ENCODE measurements around the gene SLC25A48.

Gene SLC25A48

DNA sequence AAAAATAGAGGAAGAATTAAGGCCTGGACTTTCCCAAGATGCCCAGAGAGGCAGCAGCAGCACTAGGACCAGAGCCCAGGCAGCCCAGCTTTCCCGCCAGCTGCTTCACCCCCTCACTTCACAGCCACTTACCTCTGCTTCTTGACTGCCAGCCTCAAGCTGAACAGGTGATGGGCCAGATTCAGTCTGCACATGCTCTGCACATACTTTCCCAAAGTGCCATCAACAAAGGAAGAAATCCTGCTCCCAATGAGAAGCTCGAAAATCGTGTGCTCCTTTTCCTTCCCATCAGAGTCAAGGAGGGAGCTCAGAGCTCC is 4.1 kb upstream of the SLC25A48 start:
- TF ChIP-seq, protein P1, sequence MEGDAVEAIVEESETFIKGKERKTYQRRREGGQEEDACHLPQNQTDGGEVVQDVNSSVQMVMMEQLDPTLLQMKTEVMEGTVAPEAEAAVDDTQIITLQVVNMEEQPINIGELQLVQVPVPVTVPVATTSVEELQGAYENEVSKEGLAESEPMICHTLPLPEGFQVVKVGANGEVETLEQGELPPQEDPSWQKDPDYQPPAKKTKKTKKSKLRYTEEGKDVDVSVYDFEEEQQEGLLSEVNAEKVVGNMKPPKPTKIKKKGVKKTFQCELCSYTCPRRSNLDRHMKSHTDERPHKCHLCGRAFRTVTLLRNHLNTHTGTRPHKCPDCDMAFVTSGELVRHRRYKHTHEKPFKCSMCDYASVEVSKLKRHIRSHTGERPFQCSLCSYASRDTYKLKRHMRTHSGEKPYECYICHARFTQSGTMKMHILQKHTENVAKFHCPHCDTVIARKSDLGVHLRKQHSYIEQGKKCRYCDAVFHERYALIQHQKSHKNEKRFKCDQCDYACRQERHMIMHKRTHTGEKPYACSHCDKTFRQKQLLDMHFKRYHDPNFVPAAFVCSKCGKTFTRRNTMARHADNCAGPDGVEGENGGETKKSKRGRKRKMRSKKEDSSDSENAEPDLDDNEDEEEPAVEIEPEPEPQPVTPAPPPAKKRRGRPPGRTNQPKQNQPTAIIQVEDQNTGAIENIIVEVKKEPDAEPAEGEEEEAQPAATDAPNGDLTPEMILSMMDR (IDR thresholded peaks at IDR 0.05; ENCODE audit: extremely low read depth, missing control alignments), result no peak
- DNase-seq (ENCODE audit: low spot score), result no peak

DNA sequence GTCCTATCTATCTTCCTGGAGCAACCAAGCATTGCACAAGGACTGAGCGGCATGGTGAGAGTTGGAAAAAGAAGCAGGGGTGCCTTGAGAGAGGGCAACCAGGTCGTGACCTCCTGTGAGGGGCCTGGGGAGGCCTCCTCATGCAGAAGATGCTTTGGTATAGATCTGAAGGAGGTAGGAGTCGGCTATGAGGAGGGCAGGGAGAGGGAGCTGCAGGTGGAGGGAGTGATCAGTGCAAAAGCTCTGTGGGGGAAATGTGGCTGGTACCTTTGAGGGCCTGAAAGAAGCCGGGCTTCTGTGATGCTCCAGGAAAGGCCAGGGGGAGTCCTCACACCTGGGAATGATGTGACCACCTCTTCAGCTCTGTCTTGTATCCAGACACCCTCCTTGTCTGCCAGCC is 3.6 kb upstream of the SLC25A48 start:
- TF ChIP-seq, protein P1 (IDR thresholded peaks at IDR 0.05; ENCODE audit: extremely low read depth, missing control alignments), result no peak
- no peak for DNase-seq (ENCODE audit: low spot score)

DNA sequence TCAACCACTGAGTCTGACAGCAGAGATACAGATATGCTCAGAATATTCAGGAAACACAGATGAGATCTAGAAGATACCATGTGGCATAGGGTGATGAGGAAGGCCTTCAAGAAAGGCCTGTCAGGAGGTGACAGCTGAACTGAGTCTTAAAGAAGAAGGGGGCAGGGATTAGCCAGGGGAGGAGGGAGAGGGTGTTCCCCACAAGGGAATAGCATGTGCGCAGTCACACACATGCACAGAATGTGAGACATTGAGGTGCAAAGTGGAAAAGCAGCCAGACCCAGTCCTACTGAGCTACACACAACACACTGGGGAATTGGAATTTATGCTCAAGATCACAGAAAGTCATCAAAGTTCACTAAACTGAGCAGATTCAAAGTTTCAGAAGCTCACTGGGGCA is 3.0 kb upstream of the SLC25A48 start:
- TF ChIP-seq, protein P1 (IDR thresholded peaks at IDR 0.05; ENCODE audit: extremely low read depth, missing control alignments), result no peak

GRCh38 chr5:135831851-135832555 is 2.5 kb upstream of the SLC25A48 start:
- TF ChIP-seq, protein P1 (IDR thresholded peaks at IDR 0.05; ENCODE audit: extremely low read depth, missing control alignments), result no peak
- DNase-seq (ENCODE audit: low spot score), result no peak

More for the DNA sequence above, 3.0 kb upstream of the SLC25A48 start:
- no peak for DNase-seq (ENCODE audit: low spot score)

- TF ChIP-seq, protein P1 (IDR thresholded peaks at IDR 0.05; ENCODE audit: extremely low read depth, missing control alignments), result no peak
These were observed 1.2 kb upstream of the SLC25A48 start for GRCh38 chr5:135832941-135833920.

DNA sequence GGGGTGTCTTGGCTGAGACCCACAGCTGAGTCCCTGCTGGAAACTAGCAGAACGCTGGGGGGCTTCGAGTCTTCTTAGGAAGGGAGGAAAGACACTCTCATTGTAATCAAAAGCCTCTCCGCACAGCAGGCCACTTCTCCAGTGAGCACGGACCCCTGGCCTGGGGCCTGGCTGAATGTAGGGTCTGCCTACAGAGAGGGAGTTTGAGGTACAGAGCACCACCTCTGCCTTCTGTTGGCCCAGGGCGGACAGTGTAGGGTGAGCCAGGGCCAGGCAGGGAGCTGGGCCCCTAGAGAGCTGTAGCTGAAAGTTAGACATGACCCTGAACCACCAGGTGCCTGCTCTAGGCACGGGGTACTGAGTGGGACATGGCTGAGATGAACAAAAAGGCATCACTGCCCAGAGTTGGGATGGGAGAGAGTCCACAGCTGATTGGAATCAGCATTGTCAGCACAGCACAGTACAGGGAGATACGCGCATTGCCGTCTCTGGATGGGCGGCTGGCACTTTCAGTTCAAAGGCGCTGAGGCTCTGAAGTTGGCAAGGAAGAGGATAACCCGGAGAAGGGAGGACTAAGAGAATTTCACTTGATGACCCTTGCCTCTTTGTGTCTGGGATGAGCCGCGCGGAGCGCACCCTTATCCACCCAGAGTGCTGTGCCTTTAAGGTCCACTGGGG is 363 bp upstream of the SLC25A48 start:
- peak; percentile 60 for DNase-seq (ENCODE audit: low spot score)
- TF ChIP-seq, protein P1 (IDR thresholded peaks at IDR 0.05; ENCODE audit: extremely low read depth, missing control alignments), result peak; percentile 43

More at GRCh38 chr5:135832941-135833920, 1.2 kb upstream of the SLC25A48 start:
- no peak for DNase-seq (ENCODE audit: low spot score)
